NCI-H82 treated with DMSO at 0.1 percent for 48 hours (cell line): ENCODE data around the gene SPAAR.
"Not testable (repeated sequence)": the region's sequence is repeated elsewhere in the genome, so short reads cannot be mapped to it uniquely, and the experiment has no call there.

Experiments
- DNase-seq: peaks from one replicate; lab custom pipeline; 2025; ENCODE audit not compliant: unreplicated experiment; lab: John Stamatoyannopoulos, UW

Gene SPAAR

GRCh38 chr9:35920051-35920620 is 10.8 kb downstream of the SPAAR start:
- no peak for DNase-seq

GRCh38 chr9:35923598-35923926 is 14.3 kb downstream of the SPAAR start:
- DNase-seq = no peak

- no peak for DNase-seq
These were observed 14.9 kb downstream of the SPAAR start for GRCh38 chr9:35923927-35924763.

- DNase-seq = no peak
These were observed 19.5 kb downstream of the SPAAR start for GRCh38 chr9:35928591-35929452.

- no peak for DNase-seq
These were observed 20.1 kb downstream of the SPAAR start for GRCh38 chr9:35929453-35929718.

GRCh38 chr9:35930521-35930920 is 21.2 kb downstream of the SPAAR start:
- DNase-seq = no peak

GRCh38 chr9:35930989-35931388 is 21.7 kb downstream of the SPAAR start:
- no peak for DNase-seq

GRCh38 chr9:35932735-35933134 is 23.4 kb downstream of the SPAAR start:
- no peak for DNase-seq

- no peak for DNase-seq
These were observed 24.3 kb downstream of the SPAAR start for GRCh38 chr9:35933550-35934067.

GRCh38 chr9:35934069-35934468 is 24.8 kb downstream of the SPAAR start:
- DNase-seq = not testable (repeated sequence)

- no peak for DNase-seq
These were observed 26.0 kb downstream of the SPAAR start for GRCh38 chr9:35935261-35935660.

- no peak for DNase-seq
These were observed 26.6 kb downstream of the SPAAR start for GRCh38 chr9:35935755-35936509.

GRCh38 chr9:35937227-35937626 is 27.9 kb downstream of the SPAAR start:
- no peak for DNase-seq

- no peak for DNase-seq
These were observed 29.4 kb downstream of the SPAAR start for GRCh38 chr9:35938474-35939356.

- DNase-seq = no peak
These were observed 30.5 kb downstream of the SPAAR start for GRCh38 chr9:35939679-35940250.

- DNase-seq = peak; percentile 15
These were observed 31.4 kb downstream of the SPAAR start for GRCh38 chr9:35940458-35941407.

GRCh38 chr9:35942286-35942685 is 33.0 kb downstream of the SPAAR start:
- DNase-seq = no peak

- no peak for DNase-seq
These were observed 34.9 kb downstream of the SPAAR start for GRCh38 chr9:35944173-35944572.

GRCh38 chr9:35944841-35945240 is 35.6 kb downstream of the SPAAR start:
- no peak for DNase-seq
